ENCODE measurements around the gene INHBB. TPM values are rescaled to one million over a fixed set of nuclear protein-coding genes. Genes with fewer than 3 reads are reported as not detected.
"Not testable (repeated sequence)": the region's sequence is repeated elsewhere in the genome, so short reads cannot be mapped to it uniquely, and the experiment has no call there.

Gene INHBB
- total RNA-seq, 2 donors from 2014 or later = 3.6 to 7.9 TPM

- WGBS, 2 donors = 59 to 76% methylated on average over 4 of the region's 4 CpGs
- TF ChIP-seq CTCF (IDR thresholded peaks at IDR 0.05) = no peak
- TF ChIP-seq POLR2A (IDR thresholded peaks at IDR 0.05) = no peak
- Histone ChIP-seq H3K27ac (no peak overlapping the region), H3K27me3 (no peaks in the 10 kb centered on the region), H3K36me3 (replicated peaks in 1 of 2; ENCODE audit: insufficient read depth in 1 of 2, low read depth in 2 of 2) (no peaks in the 10 kb centered on the region), H3K4me3 (no peak overlapping the region), H3K4me1 (peaks cover 12% of the 10 kb centered on the region), H3K9me3 (no peaks in the 10 kb centered on the region)
- intact Hi-C loops (cut with DNase I) = no loop called here
- ATAC-seq (no peak), DNase-seq (no peak)
Observed at GRCh38 chr2:120385355-120386127, 39.6 kb downstream of the INHBB start.

- H3K4me1 ChIP-seq = peaks cover 12% of the 10 kb centered on the region
- TF ChIP-seq POLR2A (IDR thresholded peaks at IDR 0.05) (no peak), CTCF (IDR thresholded peaks at IDR 0.05) (no peak)
- no peak overlapping the region for H3K4me3 ChIP-seq
- H3K9me3 ChIP-seq = no peaks in the 10 kb centered on the region
- no peaks in the 10 kb centered on the region for H3K36me3 ChIP-seq (replicated peaks in 1 of 2; ENCODE audit: insufficient read depth in 1 of 2, low read depth in 2 of 2)
- ATAC-seq = no peak
- H3K27me3 ChIP-seq = no peaks in the 10 kb centered on the region
- intact Hi-C loops (cut with DNase I) = no loop called here
- no peak overlapping the region for H3K27ac ChIP-seq
- peak in 3 of 4 donors; percentile 0 to 1 (median 0) for DNase-seq
- 74 to 80% methylated on average over 9 of the region's 9 CpGs for whole genome bisulfite sequencing, 2 donors
Observed at GRCh38 chr2:120388222-120389035, 42.5 kb downstream of the INHBB start.

GRCh38 chr2:120389036-120389391, 43.1 kb downstream of the INHBB start:
- Histone ChIP-seq H3K4me3 (no peak overlapping the region), H3K27ac (no peak overlapping the region), H3K36me3 (replicated peaks in 1 of 2; ENCODE audit: insufficient read depth in 1 of 2, low read depth in 2 of 2) (no peaks in the 10 kb centered on the region), H3K27me3 (no peaks in the 10 kb centered on the region), H3K9me3 (no peaks in the 10 kb centered on the region), H3K4me1 (peaks cover 12% of the 10 kb centered on the region)
- 62 to 69% methylated on average over 7 to 9 of the region's 9 CpGs for WGBS, 2 donors
- intact Hi-C loops (cut with DNase I) = no loop called here
- ATAC-seq = no peak
- DNase-seq = peak in 2 of 4 donors; percentile 2 to 6
- TF ChIP-seq CTCF (IDR thresholded peaks at IDR 0.05) (no peak), POLR2A (IDR thresholded peaks at IDR 0.05) (no peak)

- TF ChIP-seq CTCF (IDR thresholded peaks at IDR 0.05) = no peak
- TF ChIP-seq POLR2A (IDR thresholded peaks at IDR 0.05) = no peak
- intact Hi-C loops (cut with DNase I) = no loop called here
- Histone ChIP-seq H3K4me3 (no peak overlapping the region), H3K36me3 (replicated peaks in 1 of 2; ENCODE audit: insufficient read depth in 1 of 2, low read depth in 2 of 2) (no peaks in the 10 kb centered on the region), H3K4me1 (no peaks in the 10 kb centered on the region), H3K27ac (no peak overlapping the region), H3K27me3 (no peaks in the 10 kb centered on the region), H3K9me3 (no peaks in the 10 kb centered on the region)
- DNase-seq (peak in 2 of 4 donors; percentile 1 to 3), ATAC-seq (no peak)
- WGBS, 2 donors = 67 to 79% methylated on average over 9 to 11 of the region's 11 CpGs
Observed at GRCh38 chr2:120390381-120391055, 44.6 kb downstream of the INHBB start.

- ATAC-seq; H3K27me3 ChIP-seq; H3K36me3 ChIP-seq (replicated peaks in 1 of 2; ENCODE audit: insufficient read depth in 1 of 2, low read depth in 2 of 2); H3K27ac ChIP-seq; H3K4me1 ChIP-seq; H3K4me3 ChIP-seq; intact Hi-C loops (cut with DNase I); DNase-seq; H3K9me3 ChIP-seq: not testable (repeated sequence)
- 33 to 44% methylated on average over 2 of the region's 2 CpGs for WGBS, 2 donors
Observed at GRCh38 chr2:120391382-120391781, 45.4 kb downstream of the INHBB start.
